MCF 10A (cell line): Measurements from ENCODE around the gene ACYP2. TPM values are rescaled to one million over a fixed set of nuclear protein-coding genes. Genes with fewer than 3 reads are reported as not detected.
"Not testable (repeated sequence)": the region's sequence is repeated elsewhere in the genome, so short reads cannot be mapped to it uniquely, and the experiment has no call there.

Experiments
- BruUV-seq: library from RNA; stranded (reverse); fragments of 400-500 nt; replicated peaks from 2 replicates; lab custom pipeline; 2021; lab: Mats Ljungman, UMichigan
- CTCF ChIA-PET: fragments of 300-600 bp; sonication (Branson Sonifier 250); formaldehyde crosslinking; extraction: SDS; loops from one replicate; lab custom pipeline; 2021; ENCODE audit warnings: antibody characterized with exemption, inconsistent platforms; lab: Yijun Ruan, JAX
- POLR2A ChIA-PET: fragments of 300-600, 350-650 bp; sonication (Branson Sonifier 250); formaldehyde crosslinking; extraction: SDS; loops from one replicate; lab custom pipeline; 2020; ENCODE audit warnings: antibody characterized with exemption, inconsistent platforms; lab: Yijun Ruan, JAX
- DNase-seq: peaks from one replicate; pipeline ENCODE4 v3.0.0-alpha.2; 2018; ENCODE audit not compliant: unreplicated experiment
- H3K27ac Mint-ChIP-seq: one replicate; pipeline ENCODE4 v1.8.0; 2022; ENCODE audit warnings: mild to moderate bottlenecking, low read depth, mixed read lengths; ENCODE audit not compliant: unreplicated experiment
- H3K27me3 Mint-ChIP-seq: one replicate; pipeline ENCODE4 v1.8.0; 2022; ENCODE audit warnings: mixed read lengths; ENCODE audit not compliant: insufficient read depth, unreplicated experiment
- H3K36me3 Mint-ChIP-seq: one replicate; pipeline ENCODE4 v1.8.0; 2022; ENCODE audit warnings: mild to moderate bottlenecking, moderate library complexity, mixed read lengths; ENCODE audit not compliant: insufficient read depth, unreplicated experiment
- H3K4me1 Mint-ChIP-seq: one replicate; pipeline ENCODE4 v1.8.0; 2022; ENCODE audit warnings: mixed read lengths; ENCODE audit not compliant: insufficient read depth, unreplicated experiment
- H3K4me3 Mint-ChIP-seq: one replicate; pipeline ENCODE4 v1.8.0; 2022; ENCODE audit warnings: mild to moderate bottlenecking, moderate library complexity, mixed read lengths; ENCODE audit not compliant: unreplicated experiment
- H3K9me3 Mint-ChIP-seq: one replicate; pipeline ENCODE4 v1.8.0; 2022; ENCODE audit warnings: mixed read lengths; ENCODE audit not compliant: unreplicated experiment
- intact Hi-C: fragments of 100-400 bp; cut with micrococcal nuclease; formaldehyde crosslinking; loops from 2 replicates; pipeline ENCODE4 v1.14.1; 2022
- total RNA-seq: library from RNA; stranded (reverse); gene quantifications from 2 replicates; pipeline ENCODE4 v1.2.3, GENCODE V29; 2022
- TF ChIP-seq, protein P1 (sequence below): fragments of 200-600 bp; IDR thresholded peaks from one replicate; pipeline ENCODE4 v1.8.0; 2022; ENCODE audit warnings: antibody characterized with exemption, mild to moderate bottlenecking; ENCODE audit not compliant: unreplicated experiment

Gene ACYP2
- total RNA-seq, 1 experiment from 2014 or later = 14.3 TPM

GRCh38 chr2:54262015-54262765 lies 146.8 kb downstream of the ACYP2 start:
- Mint-ChIP-seq H3K36me3 (no peaks in the 10 kb centered on the region), H3K4me1 (no peaks in the 10 kb centered on the region), H3K4me3 (no peak overlapping the region), H3K27me3 (no peaks in the 10 kb centered on the region), H3K27ac (no peak overlapping the region), H3K9me3 (peaks cover 10% of the 10 kb centered on the region)
- TF ChIP-seq, protein P1, sequence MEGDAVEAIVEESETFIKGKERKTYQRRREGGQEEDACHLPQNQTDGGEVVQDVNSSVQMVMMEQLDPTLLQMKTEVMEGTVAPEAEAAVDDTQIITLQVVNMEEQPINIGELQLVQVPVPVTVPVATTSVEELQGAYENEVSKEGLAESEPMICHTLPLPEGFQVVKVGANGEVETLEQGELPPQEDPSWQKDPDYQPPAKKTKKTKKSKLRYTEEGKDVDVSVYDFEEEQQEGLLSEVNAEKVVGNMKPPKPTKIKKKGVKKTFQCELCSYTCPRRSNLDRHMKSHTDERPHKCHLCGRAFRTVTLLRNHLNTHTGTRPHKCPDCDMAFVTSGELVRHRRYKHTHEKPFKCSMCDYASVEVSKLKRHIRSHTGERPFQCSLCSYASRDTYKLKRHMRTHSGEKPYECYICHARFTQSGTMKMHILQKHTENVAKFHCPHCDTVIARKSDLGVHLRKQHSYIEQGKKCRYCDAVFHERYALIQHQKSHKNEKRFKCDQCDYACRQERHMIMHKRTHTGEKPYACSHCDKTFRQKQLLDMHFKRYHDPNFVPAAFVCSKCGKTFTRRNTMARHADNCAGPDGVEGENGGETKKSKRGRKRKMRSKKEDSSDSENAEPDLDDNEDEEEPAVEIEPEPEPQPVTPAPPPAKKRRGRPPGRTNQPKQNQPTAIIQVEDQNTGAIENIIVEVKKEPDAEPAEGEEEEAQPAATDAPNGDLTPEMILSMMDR = no peak
- DNase-seq = no peak
- ChIA-PET CTCF (no interaction called here), POLR2A (no interaction called here)
- no TSS peak for BruUV-seq
- intact Hi-C loops = no loop called here

- DNase-seq, H3K27me3 Mint-ChIP-seq, H3K36me3 Mint-ChIP-seq, H3K27ac Mint-ChIP-seq, BruUV-seq, H3K4me1 Mint-ChIP-seq, H3K4me3 Mint-ChIP-seq, intact Hi-C loops: not testable (repeated sequence)
- CTCF ChIA-PET = interaction anchor here (1.1 kb wide), 1 partner anchor 16 kb away, joined by 3 read pairs; no protein-coding TSS in a partner anchor
- peaks cover 10% of the 10 kb centered on the region for H3K9me3 Mint-ChIP-seq
- POLR2A ChIA-PET = interaction anchor here (0.6 kb wide), 1 partner anchor 187 kb away, joined by 3 read pairs; no protein-coding TSS in a partner anchor
These were observed 149.7 kb downstream of the ACYP2 start for GRCh38 chr2:54265081-54265480.

DNA sequence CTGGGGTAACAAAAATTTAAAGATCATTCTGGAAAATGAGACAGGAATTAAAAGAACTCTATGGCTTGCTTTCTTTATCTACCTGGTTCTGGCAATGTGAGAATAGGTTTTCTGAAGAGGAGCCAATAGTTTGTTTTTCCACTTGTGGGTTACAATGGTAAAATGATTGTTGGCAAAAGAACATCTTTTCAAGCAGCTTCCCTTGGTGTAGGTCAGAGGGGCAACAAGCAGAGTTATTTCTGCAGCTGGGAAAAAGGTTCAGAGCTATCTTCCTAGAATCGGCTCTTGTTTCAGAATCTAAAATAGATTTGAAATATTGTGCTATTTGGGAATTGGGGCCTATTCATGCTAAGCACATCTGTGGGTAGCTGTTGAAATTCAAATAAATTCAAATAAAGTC lies 152.2 kb downstream of the ACYP2 start:
- Mint-ChIP-seq H3K9me3 (peaks cover 13% of the 10 kb centered on the region), H3K36me3 (no peaks in the 10 kb centered on the region), H3K4me1 (no peaks in the 10 kb centered on the region), H3K4me3 (no peak overlapping the region), H3K27ac (no peak overlapping the region), H3K27me3 (no peaks in the 10 kb centered on the region)
- no TSS peak for BruUV-seq
- TF ChIP-seq, protein P1 = no peak
- intact Hi-C loops = no loop called here
- ChIA-PET POLR2A (interaction anchor here (0.5 kb wide), 1 partner anchor 138 kb away, joined by 3 read pairs; no protein-coding TSS in a partner anchor), CTCF (interaction anchor here (0.8 kb wide), 1 partner anchor 10 kb away, joined by 3 read pairs; no protein-coding TSS in a partner anchor)
- DNase-seq = no peak

DNA sequence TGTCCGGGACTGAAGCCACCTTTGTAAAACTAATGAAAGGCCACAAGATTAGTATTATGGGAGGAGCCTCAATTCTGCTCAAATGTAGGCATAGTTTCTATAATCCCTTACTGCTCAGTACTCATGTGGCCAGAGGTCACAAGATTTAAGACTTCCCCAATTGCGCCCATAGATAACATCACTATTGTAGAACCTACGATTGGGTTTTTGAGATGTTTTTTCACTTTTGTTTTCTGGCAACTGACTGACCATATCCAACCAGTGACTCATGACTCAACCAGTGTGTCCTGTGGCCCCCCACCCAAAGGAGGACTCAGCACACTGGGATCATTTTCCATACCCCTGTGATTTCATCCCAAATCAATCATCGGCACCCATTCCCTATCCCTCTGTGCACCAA lies 155.8 kb downstream of the ACYP2 start:
- DNase-seq = no peak
- no peaks in the 10 kb centered on the region for H3K4me1 Mint-ChIP-seq
- intact Hi-C loops = no loop called here
- peaks cover 5% of the 10 kb centered on the region for H3K9me3 Mint-ChIP-seq
- H3K27me3 Mint-ChIP-seq = no peaks in the 10 kb centered on the region
- H3K36me3 Mint-ChIP-seq = peaks cover 3% of the 10 kb centered on the region
- TF ChIP-seq, protein P1 = no peak
- H3K27ac Mint-ChIP-seq = no peak overlapping the region
- no TSS peak for BruUV-seq
- CTCF ChIA-PET = no interaction called here
- H3K4me3 Mint-ChIP-seq = no peak overlapping the region
- POLR2A ChIA-PET = no interaction called here
